ENCODE data around the gene CDK2.

The CDK2 gene

DNA sequence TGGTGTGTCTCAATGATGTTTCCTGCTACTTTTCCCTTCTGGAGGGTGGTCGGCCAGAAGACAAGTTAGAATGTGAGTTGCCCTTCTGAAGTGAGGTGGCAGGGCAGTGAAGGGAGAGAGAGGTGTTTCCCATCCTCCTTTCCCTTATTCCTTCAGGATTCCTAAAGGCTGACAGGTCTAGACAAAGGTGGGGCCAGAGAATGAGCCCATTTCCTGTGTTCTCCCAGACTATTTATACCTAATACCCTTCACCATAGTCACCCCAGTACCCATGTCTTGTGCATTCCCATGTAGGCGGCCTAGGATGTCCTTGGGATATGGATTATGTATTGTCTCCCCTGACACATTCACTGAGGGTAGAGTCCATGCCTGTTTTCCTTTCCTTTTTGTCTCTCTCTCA lies 28.6 kb upstream of the CDK2 start:
- no peak for DNase-seq (ENCODE audit: low read depth in 1 of 2, low spot score in 1 of 2)

DNA sequence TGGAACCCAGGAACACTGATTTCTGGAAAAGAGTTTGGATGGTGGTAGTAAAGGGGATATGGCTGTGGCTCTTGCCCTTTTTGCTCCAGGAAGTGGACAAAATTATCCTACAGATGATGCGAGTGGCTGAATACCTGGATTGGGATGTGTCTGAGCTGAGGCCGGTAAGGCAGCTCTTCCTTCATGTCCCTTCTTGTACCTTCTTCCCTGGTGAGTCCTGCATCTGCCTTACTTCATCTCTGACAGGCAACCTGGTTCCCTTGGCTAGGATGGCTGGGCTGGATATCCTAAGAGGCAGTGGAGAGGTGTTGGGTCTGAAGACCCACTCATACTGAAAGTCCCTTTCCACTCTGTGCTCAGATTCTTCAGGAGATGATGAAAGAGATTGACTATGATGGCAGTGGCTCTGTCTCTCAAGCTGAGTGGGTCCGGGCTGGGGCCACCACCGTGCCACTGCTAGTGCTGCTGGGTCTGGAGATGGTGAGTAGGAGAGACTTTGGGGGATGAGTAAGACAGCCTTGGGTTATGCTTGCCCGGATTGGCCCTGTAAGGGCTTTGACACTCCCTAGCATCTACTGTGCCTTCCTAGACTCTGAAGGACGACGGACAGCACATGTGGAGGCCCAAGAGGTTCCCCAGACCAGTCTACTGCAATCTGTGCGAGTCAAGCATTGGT lies 27.7 kb upstream of the CDK2 start:
- no peak for DNase-seq (ENCODE audit: low read depth in 1 of 2, low spot score in 1 of 2)

DNA sequence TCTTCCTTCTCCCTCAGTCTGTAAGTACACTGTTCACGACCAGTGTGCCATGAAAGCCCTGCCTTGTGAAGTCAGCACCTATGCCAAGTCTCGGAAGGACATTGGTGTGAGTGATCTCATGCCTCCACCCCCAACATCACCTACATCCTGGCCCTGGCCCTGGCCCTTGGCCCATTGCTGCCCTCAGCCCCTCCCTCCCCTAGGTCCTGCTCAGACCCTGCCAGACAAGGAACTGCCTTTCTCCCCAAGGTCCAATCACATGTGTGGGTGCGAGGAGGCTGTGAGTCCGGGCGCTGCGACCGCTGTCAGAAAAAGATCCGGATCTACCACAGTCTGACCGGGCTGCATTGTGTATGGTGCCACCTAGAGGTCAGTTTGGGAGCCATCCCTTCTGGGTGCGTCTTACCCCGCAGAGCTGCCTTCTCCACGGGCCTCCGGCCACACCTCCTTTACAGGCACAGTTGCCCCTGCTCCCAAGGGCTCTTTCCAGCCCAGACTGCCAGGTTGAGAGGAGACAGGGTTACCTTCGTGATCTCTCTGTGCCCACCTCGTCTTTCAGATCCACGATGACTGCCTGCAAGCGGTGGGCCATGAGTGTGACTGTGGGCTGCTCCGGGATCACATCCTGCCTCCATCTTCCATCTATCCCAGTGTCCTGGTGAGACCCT lies 26.4 kb upstream of the CDK2 start:
- peak; percentile 59 to 84 for DNase-seq (ENCODE audit: low read depth in 1 of 2, low spot score in 1 of 2)

DNA sequence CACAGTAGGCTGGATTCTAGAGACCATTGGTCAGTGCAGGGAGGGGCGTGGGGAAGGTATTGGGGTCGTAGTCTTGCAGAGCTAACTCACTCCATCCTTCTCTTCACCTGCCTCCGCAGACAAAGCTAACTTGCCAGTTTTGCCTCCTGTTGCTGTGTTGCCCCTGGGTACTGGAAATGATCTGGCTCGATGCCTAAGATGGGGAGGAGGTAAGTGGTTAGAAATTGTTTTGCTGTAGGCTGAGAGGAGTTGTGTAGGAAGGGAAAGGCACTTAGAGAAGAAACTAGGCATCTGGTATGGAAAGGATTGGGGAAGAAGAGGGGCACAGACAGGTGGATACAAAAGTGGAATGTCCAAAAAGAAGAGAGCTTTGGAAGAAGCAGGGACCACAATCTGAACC lies 24.6 kb upstream of the CDK2 start:
- DNase-seq (ENCODE audit: low read depth in 1 of 2, low spot score in 1 of 2): no peak

DNA sequence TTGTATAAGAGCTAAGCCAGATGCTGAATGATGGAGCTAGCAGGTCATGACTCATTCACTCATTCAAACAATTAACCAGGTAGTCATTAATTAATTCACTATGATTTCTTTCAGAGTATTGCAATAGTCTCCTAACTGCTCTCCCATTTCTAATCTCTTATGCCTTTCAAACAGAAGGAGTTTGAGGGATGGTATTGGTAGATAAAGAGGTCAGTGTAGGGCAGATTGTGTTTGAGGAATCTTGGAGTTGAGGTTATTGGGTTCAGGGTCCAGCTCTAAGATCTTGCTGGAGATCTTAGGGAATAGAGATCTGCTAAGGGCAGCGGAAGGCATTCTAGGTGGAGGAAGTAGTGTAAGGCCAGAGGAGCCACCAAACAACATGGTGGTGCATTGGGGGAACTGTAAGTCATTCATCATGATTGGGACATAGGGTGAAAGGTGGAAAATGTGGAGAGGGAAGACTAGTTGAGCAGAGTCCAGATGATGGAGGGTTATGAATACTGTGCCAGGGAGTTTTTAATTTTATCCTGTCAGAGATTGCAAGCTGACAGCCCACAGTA lies 24.0 kb upstream of the CDK2 start:
- DNase-seq (ENCODE audit: low read depth in 1 of 2, low spot score in 1 of 2): no peak

DNA sequence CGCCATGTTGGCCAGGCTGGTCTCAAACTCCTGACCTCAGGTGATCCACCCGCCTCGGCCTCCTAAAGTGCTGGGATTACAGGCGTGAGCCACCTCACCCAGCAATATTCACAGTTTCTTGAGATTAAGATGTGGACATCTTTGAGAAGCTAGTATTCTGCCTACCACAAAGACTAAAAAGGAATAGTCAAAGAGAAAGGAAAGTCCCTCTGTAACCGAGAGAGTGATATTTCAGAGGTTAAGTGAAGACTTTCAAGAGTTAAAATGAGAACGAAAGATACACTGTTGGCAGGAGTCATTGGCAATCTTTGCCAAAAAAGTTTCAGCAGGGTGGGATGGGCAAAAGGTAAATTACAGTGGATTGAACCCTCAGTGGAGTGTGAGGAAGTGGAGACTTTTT lies 20.1 kb upstream of the CDK2 start:
- no peak for DNase-seq (ENCODE audit: low read depth in 1 of 2, low spot score in 1 of 2)

DNA sequence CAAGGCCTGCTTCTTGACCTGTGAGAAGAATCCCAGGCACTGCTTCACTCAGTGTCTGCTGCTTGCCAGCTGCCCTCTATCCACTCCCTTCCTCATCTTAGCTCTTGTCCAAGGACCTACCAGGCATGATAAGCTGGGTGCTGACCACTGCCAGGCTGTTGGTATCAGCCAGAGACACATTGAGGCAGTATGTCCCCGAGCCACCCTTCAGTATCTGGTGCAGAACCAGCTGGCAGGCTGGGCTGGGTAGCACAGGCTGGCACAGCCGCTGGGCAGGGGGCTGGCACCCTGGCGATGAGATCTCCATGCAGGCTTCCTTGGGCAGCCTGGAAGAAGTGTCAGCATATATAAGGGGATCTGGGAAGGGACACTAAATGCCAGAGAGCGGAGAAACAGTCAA lies 11.3 kb upstream of the CDK2 start:
- no peak for DNase-seq (ENCODE audit: low read depth in 1 of 2, low spot score in 1 of 2)

DNA sequence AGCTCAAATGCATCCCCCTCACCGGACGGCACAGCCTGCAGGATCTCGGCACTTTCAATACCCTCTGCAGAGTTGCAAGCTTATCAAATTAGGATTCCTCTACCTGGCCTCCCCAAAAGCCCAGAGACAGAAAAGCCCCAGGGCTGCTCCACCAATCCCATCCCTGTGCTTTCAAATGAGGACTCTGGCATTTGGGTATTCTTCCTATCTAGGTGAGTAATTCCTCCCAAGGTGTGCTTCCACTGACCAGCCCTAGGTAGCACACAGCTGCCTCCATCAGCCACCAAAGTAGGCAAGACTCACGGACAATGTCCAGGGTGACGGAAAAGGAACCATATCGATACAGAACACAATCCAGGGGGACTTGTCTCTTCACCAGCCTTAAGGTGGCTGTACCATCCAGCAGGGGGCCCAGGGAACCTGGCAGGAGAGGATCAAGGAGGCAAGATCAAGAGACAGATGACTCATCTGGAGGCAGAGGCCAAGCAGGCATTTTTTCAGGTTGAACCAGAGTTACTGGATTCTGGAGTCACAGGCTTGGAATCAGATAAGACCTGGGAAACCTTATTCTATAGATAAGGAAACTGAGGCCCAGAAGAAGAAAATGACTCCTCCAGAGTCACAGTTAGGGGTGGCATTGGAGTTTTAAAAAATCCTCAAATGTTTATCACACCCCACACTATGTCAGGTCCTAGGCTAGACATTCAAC lies 10.7 kb upstream of the CDK2 start:
- peak in 1 of 2 donors; percentile 42 for DNase-seq (ENCODE audit: low read depth in 1 of 2, low spot score in 1 of 2)

DNA sequence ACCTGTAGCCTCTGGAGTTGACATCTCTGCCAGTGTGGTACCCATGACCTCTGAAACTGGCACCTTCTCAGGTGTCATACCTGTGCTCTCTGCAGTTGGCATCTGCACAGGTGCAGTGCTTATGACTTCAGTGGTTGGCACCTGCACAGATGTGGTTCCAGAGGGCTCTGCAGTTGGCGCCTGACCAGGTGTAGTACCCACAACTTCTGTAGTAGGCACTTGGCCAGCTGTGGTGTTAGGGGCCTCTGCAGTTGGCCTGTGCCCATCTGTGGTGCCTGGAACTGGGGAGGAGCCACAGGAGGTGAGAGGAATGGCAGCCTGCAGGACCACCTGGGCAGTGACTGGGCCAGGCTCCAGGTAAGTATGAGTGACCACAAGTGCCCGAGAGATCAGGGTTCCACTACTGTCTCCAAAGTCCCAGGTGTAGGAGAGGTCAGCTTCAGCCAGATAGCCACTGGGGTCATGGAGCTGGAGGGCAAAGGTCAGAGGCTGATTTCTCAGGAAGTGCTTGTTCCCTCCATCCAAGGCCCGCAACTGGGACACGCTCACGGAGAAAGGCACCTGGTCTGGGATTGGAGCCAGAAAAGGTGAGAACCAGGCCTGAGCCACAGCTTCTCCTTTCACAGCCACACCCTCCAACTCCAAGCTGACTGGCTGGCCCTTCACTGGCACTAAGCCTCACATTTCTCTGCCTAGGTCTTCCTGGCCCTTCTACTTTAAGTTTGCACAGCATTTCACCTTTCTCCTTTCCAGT lies 9.3 kb upstream of the CDK2 start:
- DNase-seq (ENCODE audit: low read depth in 1 of 2, low spot score in 1 of 2): no peak

DNA sequence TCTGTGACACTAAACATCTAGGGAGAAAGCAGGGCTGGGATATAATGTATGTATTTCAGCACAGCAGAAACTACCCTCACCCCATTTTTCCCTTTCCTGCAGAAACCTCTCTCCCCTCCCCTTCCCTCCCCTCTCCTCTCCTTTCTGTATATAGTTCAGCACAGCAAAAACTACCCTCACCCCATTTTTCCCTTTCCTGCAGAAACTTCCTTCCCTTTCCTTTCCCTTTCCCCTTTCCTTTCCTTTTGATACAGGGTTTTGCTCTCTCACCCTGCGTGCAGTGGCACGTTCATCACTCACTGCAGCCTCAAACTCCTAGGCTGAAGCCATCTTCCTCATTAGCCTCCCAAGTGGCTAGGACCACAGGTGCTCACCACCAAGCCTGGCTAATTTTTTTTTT lies 2.9 kb upstream of the CDK2 start:
- no peak for DNase-seq (ENCODE audit: low read depth in 1 of 2, low spot score in 1 of 2)

DNA sequence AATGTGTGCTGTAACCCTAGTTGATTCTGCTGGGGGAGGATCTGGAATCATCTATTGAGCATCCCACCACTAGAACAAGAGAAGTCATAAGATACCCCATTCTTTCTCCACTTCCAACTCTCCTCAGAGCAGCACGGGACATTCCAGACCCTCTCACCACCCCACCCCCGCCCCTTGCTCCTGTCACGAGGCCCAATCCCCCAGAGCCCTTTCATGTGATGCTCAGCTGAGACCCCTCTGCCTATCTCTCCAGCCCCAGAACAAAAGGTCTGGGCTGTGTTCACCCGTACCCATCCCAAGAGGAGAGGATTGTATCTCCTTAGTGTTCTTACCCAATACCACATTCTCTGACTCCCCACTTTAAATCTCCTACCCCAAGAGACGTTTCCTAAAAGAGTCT lies 1.4 kb upstream of the CDK2 start:
- no peak for DNase-seq (ENCODE audit: low read depth in 1 of 2, low spot score in 1 of 2)

DNA sequence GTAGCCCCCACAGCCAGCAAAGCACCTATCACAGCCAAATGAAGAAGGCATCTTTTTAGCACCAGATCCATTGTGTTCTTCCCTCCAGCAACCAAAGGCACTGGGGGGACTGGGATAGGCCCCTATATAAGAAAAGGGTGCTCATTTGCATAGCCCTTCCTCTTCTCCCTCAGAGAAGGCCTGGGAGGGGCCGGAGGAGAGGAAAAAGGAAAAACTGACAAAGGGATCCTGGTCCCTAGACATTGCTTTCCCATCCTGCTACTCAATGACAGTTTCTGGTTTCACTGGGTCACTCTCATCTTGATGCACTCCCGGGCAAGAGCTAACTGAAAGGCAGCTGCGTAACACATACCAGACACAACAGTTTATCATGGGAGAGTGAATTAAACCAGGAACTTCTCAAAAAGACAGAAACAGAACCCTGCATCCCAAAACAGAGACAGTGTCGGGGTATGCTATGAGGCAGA lies 656 bp upstream of the CDK2 start, which contains the start of gene PMEL:
Gene PMEL, minus strand, starts transcription at position 102 of the 467 bp plus-strand sequence. Its CDS starts 31 bp downstream, at position 71.
- DNase-seq (ENCODE audit: low read depth in 1 of 2, low spot score in 1 of 2): no peak

DNA sequence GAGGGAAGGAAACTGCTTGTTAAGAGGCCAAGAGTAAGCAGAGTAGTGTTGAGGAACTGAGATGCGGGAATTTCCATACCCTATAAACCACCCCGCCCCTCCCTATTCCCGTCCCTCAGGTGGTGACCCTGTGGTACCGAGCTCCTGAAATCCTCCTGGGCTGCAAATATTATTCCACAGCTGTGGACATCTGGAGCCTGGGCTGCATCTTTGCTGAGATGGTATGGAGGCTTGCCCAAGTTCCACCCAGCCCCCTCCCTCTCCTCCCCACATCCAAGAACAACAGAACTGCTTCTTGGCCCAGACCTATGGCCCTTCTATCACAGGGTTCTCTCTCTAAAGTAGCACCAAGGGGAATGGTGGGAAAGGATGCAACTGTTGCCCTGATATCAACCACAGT lies 2.7 kb downstream of the CDK2 start:
- no peak for DNase-seq (ENCODE audit: low read depth in 1 of 2, low spot score in 1 of 2)

DNA sequence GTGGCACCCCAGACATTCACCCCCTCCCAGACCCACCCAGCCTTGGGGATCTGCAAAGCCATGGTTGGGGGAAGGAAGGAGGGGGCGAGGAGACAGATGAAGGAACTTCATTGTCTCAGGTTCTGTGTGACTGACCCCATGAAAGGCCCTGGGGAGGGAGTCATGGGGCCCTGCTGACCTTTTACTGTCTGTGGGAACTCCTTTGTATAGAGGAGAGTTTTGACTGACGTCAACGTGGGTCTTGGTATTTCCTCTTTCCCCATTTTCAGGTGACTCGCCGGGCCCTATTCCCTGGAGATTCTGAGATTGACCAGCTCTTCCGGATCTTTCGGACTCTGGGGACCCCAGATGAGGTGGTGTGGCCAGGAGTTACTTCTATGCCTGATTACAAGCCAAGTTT lies 4.1 kb downstream of the CDK2 start:
- no peak for DNase-seq (ENCODE audit: low read depth in 1 of 2, low spot score in 1 of 2)

DNA sequence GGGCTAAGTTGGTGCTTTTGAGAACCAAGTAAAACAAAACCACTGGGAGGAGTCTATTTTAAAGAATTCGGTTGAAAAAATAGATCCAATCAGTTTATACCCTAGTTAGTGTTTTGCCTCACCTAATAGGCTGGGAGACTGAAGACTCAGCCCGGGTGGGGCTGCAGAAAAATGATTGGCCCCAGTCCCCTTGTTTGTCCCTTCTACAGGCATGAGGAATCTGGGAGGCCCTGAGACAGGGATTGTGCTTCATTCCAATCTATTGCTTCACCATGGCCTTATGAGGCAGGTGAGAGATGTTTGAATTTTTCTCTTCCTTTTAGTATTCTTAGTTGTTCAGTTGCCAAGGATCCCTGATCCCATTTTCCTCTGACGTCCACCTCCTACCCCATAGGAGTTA lies 5.4 kb downstream of the CDK2 start:
- no peak for DNase-seq (ENCODE audit: low read depth in 1 of 2, low spot score in 1 of 2)

DNA sequence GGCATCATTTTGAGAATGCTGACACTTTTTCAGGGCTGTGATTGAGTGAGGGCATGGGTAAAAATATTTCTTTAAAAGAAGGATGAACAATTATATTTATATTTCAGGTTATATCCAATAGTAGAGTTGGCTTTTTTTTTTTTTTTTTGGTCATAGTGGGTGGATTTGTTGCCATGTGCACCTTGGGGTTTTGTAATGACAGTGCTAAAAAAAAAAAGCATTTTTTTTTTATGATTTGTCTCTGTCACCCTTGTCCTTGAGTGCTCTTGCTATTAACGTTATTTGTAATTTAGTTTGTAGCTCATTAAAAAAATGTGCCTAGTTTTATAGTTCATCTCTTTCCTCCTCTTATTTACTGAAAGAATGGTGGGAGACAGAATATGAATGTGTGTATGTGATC lies 5.8 kb downstream of the CDK2 start:
- no peak for DNase-seq (ENCODE audit: low read depth in 1 of 2, low spot score in 1 of 2)

DNA sequence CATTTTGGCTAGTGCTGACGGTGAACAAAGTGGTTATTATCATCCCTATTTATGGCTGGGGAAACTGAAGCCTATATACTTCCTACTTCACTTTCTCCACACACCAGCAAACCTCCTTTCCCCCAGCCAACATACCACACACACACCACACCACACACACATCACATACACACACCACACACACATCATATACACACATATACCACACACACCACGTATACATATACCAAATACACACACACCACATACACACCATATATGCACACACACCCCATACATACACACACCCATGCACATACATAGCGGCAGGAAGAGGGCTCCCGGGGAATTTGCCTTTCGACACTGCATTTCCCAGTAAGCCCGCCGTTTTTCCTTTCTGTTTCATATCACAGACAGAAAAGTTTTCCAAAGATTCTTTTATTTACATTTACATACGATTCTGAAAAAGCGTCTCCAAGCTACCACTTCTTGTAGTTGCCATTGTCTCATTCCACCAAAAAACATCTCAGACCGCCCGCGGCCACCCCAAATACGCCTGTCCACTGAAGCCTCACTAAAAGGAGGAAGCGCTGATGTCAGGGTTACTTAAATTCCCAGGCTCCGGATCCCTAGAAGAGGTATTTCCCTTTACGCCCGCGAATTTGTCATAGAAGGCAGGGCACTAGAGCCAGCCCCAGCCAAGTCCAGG lies 6.4 kb downstream of the CDK2 start:
- DNase-seq (ENCODE audit: low read depth in 1 of 2, low spot score in 1 of 2): no peak

DNA sequence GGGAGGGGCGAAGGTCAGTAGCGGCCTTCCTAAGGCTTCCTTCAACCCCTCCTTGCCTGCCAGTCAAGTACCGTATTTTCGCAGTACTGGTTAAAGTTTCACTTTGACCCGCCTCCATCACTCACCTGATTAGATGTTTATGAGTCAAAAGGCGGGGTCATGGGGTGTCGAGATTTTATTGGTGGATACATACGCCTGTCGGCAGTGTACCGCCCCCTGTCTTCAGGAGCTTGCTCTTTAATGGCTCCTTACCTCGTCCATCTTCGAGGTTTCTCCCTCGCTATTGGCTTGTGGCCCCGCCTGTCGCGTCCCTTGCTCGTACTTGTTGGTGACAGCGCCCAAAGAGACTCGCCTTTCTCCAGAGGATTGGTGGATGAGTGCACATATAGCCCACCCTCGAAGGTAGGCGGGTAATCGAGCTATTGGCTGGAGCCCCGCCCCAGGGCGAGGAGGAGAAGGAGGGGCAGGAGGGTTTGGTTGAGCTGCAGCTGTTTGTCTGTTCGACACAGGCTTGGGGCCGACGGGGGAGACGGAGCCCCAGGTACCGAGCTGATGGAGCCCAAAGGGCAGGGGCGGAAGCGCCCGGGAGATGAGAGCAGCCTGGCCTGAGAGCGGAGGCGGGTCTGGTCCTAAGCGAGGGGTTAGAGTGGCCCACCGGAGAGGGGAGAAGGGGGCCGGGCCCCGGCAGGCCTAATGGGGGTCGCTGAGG lies 7.1 kb downstream of the CDK2 start, which contains the start of gene RAB5B:
Gene RAB5B, plus strand, starts transcription at position 480 of the 709 bp plus-strand sequence. CDS start 12,883 bp downstream, outside the sequence.
- DNase-seq (ENCODE audit: low read depth in 1 of 2, low spot score in 1 of 2): peak; percentile 80 to 99

DNA sequence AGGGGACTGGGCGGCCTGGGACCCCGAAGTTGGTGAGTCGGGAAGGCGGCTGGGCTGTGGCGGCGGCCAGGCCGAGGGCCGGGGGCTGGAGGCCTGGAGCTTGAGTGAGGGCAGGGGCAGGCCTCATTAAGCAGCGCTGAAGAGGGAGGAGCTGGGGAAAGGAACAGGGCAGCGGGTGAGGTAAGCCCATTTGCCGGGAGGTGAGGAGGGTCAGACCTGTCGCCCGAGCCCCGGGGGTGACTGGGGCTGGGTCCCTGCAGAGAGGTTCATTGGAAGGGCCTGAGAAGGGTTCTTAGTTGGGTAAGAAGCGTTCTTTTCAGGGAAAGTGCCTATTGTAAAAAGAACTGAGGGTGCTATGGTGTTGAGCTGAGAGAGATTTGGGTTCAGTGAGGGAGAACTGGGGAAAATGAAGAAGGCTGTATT lies 7.7 kb downstream of the CDK2 start:
- DNase-seq (ENCODE audit: low read depth in 1 of 2, low spot score in 1 of 2): peak in 1 of 2 donors; percentile 26

DNA sequence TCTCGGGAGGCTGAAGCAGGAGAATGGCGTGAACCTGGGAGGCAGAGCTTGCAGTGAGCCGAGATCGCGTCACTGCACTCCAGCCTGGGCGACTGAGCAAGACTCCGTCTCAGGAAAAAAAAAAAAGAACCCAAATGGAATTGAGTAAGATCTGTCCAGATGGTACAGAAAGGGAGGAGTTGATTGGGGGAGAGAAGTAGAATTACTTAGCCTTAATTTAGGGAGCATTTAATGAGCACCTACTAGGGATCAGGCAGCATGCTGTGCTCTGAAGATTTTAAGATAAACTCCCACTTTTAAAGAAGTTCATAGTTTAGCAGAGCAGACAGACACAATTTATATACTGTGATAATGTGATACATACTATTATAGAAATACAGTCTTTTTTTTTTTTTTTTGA lies 11.8 kb downstream of the CDK2 start:
- no peak for DNase-seq (ENCODE audit: low read depth in 1 of 2, low spot score in 1 of 2)
